HG02943 (cell line): Measurements from ENCODE around the gene MAPK8IP3.
"Not testable (repeated sequence)": the region's sequence is repeated elsewhere in the genome, so short reads cannot be mapped to it uniquely, and the experiment has no call there.

Source experiments
- ATAC-seq: cut with Tn5 transposase; IDR thresholded peaks from one replicate; pipeline ENCODE4 v1.9.1; 2021; ENCODE audit warnings: mild to moderate bottlenecking, low read depth, moderate library complexity; ENCODE audit not compliant: unreplicated experiment

Gene MAPK8IP3

DNA sequence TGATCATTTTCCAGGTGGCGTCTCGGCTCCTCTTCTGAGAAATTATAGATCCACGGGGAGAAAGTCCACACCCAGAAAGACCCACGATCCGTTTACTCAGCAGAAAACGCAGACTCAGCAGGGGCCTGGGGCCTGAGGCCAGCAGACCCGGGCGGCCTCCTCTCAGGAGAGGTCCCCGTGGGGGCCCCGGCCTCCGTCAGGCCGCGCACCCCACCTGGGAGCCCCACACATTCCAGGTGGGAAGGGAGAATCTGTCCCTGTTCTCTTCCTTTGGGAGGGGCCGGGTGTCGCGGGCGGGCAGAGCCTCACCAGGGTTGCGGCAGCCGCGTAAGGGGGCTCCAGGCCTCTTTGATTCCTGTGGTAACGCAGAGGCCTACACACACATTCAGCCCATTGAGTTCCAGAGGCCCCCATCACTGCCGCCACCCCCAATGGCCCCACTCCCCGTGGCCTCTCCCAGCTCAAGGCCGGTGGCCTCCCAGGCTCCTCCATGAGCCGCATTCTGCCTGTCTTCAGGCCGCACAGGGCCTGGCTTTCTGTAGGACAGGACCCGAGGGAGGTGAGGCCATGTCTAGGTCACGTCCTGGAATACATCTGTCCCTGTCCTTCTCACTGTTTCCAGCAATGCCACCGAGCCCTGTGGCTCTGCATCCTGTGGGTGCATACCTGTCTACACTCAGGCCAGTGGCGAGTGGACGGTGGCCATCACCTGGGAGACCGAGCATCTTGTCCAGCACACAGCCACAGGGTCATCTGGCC lies 89.1 kb downstream of the MAPK8IP3 start:
- ATAC-seq = no peak

DNA sequence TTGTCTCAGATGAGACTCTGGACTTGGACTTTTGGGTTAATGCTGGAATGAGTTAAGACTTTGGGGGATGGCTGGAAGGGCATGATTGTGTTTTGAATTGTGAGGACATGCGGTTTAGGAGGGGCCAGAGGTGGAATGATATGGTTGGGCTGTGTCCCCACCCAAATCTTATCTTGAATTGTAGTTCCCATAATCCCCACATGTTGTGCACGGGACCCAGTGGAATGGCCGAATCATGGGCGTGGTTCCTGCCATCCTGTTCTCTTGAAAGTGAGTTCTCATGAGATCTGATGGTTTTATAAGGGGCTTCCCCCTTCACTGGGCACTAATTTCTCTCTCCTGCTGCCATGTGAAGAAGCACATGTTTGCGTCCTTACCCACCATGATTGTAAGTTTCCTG lies 93.3 kb downstream of the MAPK8IP3 start:
- not testable (repeated sequence) for ATAC-seq

DNA sequence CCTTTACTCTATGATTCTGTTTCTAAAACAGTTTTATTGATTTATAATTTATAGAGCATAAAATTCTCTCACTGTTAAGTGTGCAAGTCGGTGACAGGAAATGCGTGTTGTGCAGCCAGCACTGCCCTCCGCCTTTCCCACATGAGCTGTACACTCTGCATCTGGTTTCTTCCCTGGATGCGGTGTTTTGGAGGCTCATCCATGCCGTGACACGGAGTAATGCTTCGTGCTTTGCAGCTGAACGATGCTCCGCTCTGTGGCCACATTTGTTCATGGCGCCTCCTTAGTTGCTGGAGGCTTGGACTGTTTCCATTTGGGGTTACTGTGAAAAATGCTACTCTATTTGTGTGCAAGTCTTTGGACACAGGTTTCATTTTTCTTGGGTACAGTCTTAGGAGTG lies 94.7 kb downstream of the MAPK8IP3 start:
- ATAC-seq = no peak

DNA sequence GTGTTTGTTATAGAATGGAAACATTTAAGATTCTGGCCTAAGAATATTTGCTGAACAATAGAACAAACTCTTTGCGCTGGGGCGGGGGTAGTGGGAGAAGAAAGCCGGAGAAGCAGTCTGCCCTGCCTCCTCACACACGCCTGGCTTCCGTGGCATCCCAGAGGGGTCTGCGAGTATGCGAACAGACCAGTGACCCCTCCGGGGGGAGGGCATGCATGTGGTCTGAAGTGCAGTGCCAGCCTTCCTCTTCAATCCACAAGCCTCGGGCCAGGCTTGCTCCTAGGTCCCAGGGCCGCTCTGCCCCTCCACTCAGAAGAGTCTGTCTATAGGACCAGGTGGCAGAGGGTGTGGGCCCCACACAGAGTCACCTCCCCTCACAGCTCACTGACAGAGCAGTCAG lies 101.6 kb downstream of the MAPK8IP3 start:
- no peak for ATAC-seq

DNA sequence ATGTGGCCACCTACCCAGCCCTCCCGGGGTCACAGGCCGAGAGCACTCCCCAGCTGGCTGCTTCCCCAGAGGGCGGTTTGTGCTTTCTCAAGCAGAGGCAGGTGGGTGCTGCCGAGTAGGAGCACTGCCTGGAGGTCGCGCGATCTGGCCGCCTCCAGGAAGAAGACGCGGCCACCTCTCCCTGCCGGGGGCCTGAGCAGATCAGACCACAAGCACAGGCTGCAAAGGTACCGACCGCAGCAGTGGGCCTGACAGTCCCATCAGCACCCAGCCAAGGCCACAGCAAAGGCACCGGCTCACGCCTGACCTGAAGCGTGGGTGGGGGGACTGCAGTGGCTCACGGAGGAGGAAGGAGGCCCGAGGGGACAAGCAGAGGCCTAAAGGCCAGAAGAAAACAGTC lies 102.7 kb downstream of the MAPK8IP3 start:
- ATAC-seq = no peak

DNA sequence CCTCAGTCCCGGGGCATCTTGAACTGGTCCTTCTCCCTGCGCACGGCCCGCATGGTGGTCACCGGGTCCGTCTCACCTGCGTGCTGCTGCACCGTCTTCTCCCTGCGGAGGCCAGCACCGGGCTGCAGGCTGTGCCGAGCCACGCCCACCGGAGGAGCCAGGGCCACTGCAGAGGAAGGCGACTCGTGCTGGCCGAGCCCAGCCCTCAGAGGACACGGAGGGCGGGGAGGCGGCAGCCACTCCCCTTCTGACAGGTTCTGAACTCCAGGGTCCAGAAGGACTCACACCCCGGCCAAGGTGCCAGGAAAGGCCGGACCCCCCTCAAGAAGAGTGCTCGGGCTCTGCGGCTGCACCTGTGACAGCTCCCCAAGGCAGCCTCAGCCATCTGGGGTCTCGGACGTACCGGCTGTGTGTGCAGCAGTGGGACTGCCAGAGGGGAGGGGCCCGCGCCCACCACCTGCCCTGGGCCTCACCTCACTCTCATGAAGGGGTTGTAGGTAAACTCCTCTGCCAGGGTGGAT lies 103.3 kb downstream of the MAPK8IP3 start:
- no peak for ATAC-seq

DNA sequence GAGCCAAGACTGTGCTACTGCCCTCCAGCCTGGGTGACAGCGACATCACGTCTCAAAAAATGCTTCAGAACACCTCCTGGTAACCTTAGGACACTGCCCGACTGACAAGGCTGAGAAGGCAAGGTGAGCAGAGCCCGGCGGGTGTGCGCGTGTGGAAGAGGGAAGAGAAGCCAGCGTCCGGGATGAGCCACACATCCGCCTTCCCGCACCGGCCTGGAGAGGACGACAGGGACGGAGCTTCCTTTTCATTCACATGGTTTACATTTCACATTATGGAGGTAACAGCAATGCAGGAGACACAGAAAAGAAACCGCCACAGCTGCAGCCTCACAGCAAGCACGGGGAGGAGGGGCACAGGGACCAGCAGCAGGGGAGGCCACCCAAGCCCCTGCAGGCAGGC lies 104.1 kb downstream of the MAPK8IP3 start:
- no peak for ATAC-seq

DNA sequence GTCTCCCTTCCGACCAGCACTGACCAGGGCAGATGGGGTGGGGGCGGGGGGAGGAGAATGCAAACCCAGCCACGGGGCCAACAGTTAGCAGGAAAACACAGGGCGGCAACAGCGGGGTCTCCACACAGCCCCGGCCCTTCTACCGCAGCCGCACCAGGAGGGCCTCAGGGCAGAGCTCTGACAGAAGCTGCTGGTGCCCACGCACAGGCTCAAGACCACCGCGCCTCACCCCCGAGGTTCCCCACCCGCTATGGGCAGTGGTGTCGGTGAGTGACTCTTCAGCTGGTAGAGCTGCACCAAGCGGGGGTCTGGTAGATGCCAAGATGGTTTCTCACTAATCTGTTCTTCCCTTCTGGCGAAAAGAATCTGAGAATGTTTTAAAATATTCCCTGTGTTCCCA lies 104.5 kb downstream of the MAPK8IP3 start:
- ATAC-seq = no peak

DNA sequence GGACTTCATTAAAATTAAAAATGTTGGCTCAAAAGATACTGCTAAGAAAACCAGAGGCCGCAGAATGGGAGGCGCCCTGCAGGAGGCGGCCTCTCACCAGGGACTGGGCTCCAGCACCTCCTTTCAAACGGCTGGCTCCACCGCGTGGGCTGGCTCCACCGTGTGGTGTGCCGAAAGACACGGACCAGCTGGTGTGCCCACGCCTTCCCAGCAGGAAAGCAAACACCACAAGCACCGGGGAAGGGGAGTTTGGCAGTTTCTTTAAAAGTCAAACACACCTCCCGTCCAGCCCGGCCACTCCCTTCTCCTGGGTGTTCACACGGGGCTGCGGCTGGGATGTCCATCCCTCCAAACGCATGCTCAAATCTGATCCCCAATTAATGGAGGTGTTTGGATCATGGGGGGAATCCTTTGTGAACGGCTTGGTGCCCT lies 106.8 kb downstream of the MAPK8IP3 start:
- no peak for ATAC-seq

DNA sequence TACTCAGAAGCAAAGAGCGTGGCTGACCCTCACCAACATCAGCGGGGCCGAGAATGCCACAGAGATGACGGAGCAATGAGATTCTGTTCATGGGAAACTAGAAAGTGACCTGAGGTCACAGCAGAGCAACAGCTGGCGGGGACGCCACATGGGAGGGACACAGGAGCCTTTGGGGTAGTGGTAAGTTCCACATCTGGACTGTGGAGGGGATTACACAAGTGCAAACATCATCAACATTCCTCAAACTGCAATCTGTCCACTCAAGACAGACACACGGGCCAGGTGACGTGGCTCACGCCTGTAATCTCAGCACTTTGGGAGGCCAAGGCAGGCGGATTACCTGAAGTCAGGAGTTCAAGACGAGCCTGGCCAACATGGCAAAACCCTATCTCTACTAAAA lies 109.5 kb downstream of the MAPK8IP3 start:
- no peak for ATAC-seq

DNA sequence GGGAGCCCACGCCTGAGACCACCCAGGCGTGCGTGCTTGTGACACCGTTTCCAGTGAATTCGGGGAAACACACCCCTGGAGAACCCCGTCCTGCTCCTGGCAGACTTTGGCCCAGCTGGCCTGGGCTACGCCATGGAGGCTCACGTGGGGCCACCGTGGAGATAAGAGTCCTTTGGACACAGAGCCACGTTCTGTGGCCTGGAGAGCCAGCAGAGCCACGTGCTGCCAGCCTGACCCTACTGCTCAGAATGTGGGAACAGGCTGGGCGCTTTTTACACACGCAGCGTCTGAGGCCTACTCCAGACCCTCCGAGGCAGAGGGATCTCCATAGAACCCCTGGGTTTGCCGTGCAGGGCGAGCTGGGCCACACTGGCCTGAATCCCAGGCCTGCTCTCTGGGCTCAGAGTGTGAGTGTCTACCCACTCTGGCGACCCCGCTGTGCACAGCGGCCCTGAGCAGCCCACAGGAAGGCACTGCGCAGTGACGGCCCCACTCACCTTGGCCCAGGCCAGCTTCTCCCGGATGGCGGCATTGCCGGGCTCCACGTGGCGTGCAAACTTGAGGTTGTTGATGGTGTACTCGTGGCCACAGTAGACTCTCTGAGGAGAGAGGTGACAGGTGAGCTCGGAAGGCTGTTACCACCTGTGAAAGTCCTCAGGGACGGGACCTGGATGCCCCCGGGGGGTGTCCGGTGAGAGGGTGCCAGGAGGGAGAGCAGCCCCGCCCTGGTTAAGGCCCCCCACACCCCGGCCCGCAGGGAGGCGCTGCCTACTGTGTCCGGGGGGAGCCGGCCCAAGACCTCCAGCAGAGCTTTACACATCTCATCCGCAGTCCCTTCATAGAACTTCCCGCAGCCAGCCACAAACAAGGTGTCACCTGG lies 110.6 kb downstream of the MAPK8IP3 start:
- no peak for ATAC-seq

DNA sequence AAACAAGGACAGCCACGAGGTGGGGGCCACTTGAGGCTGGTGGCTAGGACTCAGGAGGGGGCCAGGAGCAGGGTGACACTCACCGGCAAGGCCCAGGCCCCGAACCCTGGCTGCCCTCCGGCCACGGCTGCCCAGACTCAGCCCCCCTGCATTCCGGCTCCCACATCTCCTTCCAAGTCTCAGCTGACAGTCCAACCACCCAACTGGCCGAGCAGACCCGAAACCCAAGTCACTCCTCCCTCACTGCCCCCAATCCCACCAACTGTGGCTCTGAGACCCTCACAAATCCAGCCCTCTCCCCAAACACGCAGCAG lies 111.2 kb downstream of the MAPK8IP3 start:
- ATAC-seq = no peak

DNA sequence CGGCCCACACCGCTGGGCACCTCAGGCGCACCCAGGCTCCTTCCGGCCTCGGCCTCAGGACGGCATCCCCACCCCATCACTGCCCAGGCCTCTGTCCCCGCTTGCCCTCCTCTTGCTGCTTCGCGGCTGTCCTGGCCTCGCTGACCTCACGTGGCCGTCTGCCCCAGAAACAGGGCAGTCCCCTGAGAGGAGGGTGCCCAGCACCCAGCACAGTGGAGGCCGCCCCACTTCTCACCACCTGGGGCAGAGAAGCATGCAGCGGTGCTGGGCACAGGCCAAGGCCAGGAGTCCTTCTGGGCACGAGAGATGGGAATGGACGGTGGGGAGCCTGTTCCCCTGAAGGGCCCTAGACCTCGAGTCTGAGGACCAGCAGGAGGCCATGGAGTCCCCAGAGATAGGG lies 111.7 kb downstream of the MAPK8IP3 start:
- ATAC-seq = no peak

DNA sequence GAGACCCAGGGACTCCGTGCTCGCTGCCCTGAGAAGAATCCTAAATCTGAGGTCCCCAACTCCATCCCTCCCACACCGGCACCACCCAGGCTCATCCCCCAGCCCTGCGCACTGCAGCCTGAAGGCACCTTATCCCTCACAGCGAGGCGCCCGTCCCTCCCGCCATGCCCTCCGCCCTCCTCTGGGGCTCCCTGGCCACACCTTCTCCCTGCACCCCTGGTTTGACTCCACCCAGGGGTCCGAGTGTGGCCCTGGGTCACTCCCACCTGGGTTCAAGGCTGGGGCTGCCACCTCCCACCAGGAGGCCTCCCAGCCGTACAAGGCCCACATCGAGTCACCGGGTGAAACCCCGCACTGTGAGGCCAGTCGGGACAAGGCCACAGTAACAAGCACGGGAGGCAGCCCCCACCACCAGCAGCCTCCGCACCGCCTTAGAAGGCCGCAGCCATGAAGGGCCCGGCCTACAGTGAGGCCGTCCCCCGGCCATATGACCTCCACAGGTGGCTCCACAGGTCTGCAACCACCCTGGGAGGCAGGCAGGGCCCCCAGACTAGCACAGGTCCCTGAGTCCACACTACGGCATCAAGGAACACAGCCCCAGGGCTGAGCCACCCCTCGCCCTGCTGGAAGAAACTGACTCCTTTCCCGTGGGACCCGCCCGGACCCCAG lies 112.3 kb downstream of the MAPK8IP3 start:
- no peak for ATAC-seq

DNA sequence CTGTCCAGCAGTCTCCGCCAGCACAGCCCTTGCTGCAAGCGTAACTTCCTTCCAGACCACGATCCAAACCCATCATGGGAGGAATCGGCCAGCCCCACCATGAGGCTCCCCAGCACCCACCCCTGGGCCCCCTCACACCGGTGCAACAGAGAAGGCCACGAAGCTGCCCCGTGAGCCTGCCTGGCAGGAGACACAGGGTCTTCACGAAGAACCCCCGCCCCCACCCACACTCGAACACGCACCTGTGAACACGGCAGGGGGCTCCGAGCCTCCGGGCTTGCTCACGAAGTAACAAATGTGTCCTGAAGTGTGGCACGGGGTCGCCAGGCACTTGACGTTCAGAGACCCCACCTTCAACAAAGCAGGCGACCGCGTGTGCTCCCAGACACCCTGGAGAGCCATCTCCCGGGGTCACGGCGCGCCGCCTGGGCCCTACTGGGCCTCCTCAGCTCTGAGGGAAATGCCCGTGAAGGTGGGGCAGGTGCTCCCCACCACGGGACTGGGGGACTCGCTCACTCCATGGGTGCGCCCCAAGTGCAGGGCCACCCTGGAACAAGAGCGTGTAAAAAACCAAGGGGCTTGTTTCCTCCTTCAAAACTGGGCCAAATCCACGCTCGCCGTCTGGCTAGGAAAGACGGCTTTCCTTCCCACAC lies 113.0 kb downstream of the MAPK8IP3 start:
- ATAC-seq = no peak

DNA sequence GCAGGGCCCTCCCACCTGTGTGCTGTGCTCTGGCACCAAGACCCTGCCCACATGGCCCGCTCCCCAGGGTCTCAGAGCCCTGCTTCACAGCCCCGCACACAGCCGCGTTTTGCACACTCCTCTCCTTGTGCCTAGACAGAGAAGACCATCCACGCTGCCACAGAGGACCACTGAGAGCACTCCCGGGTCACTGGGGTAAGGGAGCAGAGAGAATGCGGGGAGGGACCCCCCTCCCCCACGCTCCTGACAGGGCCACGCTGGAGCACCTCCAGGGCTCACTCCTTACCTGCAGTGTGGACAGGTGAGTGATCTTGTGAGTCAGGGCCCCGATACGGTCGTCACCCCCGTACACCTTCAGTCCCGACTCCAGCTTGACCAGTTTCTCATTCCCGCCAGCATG lies 113.6 kb downstream of the MAPK8IP3 start:
- ATAC-seq = no peak
